Mesenteric fat pad (tissue), 1 donor: ENCODE measurements around the gene GAS6. TPM values are rescaled to one million over a fixed set of nuclear protein-coding genes. Genes with fewer than 3 reads are reported as not detected.
"Not testable (repeated sequence)": the region's sequence is repeated elsewhere in the genome, so short reads cannot be mapped to it uniquely, and the experiment has no call there.

Source experiments
- DNase-seq: peaks from one replicate; pipeline ENCODE4 v3.0.0-alpha.2; 2020; ENCODE audit warnings: low spot score
- long read RNA-seq: library from polyadenylated mRNA; unstranded; transcript quantifications from one replicate; pipeline ENCODE4 v2.0.0, GENCODE V29; 2020
- total RNA-seq: library from RNA; stranded (reverse); fragmentation: NEBNext Ultra II Directional; extraction: Animal tissue kit (Norgen Biotek cat#: 25700); gene quantifications from one replicate; pipeline ENCODE4 v1.2.1, GENCODE V29; 2021
- donor health status: DM: yes; HTN: yes; CAD: no.

GAS6 gene
- 88.6 TPM for total RNA-seq
- long read RNA-seq, transcript GAS6-204 (1 exons, 2,646 nt) = minor isoform, 5 of 166 reads
- long read RNA-seq, transcript GAS6-205 (9 exons, 2,169 nt) = major isoform, 9 of 166 reads
- long read RNA-seq, partial matches to known transcripts = 136 of 166 reads
- long read RNA-seq, other reads (novel, unspliced or antisense) = 10 of 166 reads

GRCh38 chr13:113863524-113864272 lies at the start of gene GAS6:
Gene GAS6 (minus strand): TSS chr13:113864076. CDS start chr13:113863920, 156 bp downstream.
- DNase-seq = peak; percentile 90

DNA sequence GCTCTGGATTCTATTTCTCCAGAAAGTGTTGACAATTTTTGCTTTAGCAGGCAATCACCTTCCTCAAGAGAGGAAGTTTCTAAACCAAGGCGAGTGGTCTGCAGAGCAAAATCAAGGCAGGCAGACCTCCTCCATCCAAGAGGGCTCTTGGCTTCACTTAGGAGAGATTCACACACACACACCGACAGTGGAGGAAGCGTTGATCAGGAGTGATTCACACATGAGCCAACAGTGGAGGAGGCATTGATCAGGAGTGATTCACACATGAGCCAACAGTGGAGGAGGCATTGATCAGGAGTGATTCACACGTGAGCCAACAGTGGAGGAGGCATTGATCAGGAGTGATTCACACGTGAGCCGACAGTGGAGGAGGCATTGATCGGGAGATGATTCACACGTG lies 49.5 kb upstream of the GAS6 start:
- DNase-seq = not testable (repeated sequence)

DNA sequence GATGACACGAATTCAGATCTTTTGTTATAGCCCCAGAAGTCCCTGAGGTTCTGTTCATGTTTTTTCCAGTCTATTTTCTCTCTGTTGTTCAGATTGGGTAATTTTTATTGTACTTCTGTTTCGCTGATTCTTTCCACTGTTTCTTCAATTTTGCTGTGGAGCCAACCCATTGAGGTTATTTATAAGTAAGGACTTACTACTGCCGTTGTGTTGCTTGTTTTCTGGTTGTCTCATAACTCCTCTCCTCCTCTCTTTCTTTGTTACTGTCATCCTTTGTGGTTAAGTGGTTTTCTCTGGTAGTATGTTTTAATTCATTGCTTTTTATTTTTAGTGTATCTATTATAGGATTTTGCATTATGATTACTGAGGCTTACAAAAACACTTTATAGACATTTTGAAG lies 48.7 kb upstream of the GAS6 start:
- DNase-seq = no peak

DNA sequence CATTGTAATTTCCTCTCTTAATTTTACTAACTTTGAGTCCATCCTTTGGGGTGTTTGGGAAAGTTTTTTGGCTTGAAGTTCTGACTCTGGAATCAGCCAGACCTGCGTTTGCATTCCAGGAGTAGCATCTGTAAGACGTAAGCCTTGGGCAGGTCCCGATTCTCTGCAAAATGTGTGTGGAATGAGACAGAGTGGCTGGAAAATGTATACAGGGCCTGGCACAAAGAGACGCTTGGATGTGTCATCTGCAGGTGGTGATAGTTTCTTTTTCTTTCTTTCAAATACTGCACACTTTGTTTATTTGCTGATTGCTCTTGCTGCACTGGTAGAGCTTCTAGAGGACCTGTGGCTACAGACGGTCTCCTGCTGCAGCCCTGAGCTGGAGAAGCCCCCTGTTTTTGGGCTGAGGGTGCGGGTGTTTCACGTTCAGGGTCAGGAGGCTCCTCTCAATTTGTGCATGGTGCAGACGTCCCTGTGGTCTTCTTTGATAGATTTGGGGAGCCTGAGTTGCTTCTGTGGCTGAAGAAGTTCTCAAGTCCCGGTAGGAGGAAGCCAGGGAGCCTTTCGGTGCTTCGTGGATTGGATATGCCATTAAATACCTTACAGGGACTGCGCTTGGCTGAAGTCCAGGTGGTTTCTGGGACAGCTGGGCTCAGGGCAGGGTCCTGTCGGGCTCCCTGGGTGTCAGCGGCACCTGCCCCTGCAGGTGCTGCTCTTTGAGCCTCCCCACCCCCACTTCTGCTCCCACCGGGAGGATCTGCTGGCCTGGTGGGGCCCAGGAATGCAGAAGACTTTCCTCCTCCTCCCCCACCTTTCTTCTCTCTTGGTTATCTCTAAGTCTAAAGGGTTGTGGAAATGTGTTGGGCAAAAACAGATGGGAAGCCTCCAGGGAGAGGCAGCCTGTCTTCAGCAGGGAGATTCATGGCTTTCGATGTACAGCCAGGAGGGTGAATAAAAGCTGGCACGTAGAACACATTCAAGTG lies 44.0 kb upstream of the GAS6 start:
- no peak for DNase-seq

DNA sequence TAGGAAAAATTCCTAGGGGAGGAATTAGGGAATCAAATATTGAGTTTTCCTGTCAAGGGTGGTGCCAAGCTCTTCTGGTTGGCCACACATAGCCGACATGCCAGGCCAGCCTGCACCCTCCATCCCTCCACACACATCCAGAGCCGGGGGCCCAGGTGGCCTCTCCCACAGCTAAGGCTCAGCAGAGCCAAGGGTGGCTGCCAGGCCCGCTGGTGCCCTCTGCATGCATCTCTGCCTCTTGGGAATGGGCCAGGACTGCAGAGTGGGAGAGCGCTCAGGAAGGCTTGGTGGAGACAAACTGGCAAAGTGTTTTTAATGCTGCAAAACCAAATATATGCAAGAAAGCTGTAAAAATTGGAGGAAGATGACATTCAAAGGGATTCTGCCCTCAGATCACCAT lies 42.7 kb upstream of the GAS6 start:
- no peak for DNase-seq

GRCh38 chr13:113905942-113906341 lies 42.1 kb upstream of the GAS6 start:
- no peak for DNase-seq

- no peak for DNase-seq
Measured at GRCh38 chr13:113905018-113905417, 41.1 kb upstream of the GAS6 start.

DNA sequence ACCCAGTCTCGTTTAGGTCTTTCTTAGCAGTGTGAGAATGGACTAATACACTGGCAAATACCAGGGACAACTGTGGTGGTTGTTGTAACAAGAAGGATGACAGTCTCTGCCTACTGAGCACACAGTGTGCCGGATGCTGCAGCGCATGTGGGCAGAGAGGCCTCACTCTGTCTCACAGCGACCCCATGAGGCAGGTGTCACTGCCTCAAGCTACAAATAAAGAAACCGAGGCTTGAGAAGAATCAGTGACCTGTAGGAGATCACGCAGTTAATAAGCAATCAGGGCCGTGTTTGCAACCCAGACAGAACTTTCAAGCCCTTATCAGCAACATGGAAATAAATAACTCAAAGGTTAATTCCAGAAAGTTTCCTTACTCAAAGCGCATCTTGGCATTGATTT lies 40.5 kb upstream of the GAS6 start:
- peak; percentile 82 for DNase-seq

DNA sequence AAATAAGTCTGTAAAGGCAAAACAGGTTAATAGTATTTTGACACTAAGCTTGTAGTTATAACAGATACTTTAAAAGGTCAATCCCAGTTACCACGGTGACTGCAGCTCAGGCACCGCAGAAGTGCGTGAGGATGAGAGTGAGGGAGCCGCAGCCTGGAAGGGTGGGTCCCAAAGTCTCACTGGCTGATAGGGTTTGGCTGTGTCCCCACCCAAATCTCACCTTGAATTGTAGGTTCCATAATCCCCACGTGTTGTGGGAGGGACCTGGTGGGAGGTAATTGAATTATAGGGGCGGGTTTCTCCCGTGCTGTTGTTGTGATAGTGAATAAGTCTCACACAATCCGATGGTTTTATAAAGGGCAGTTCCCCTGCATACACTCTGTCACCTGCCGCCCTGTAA lies 40.0 kb upstream of the GAS6 start:
- no peak for DNase-seq

DNA sequence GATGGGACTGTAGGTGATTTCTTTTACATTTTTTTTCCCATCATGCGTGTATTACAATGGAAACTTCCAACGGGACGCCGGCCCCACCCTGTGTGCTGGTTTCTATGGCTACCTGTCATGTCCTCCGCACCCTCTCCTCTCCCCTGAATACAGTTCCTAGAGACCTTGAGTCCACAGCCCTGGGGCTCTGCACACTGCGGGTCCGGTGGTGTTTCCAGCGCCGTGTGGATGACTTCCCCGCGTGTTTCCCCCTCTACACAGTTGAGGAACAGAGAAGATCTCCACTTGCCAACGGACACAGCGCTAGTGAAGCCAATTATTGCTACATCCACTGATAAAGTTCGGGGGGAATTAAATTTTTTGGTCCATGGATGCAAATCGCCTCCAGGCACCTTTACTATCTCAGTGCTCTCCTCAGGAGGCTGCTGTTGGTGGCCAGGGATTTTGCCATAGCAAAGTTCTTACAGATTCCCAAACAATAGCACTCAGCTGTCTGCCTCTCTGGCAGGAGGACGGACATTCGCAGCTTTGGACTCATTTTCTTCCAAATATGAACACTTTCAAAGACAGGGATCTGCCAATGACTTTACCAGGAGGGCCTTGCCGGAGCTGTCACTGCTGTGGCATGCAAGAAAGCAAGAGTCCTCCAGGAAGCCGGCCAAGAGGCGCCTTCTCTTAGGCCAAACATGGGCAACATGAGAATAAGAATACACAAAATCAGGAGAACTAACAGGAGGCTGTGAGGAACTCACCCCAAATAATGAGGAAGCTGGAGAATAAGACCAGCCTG lies 39.3 kb upstream of the GAS6 start:
- peak; percentile 79 for DNase-seq

GRCh38 chr13:113902481-113902880 lies 38.6 kb upstream of the GAS6 start:
- DNase-seq = no peak

DNA sequence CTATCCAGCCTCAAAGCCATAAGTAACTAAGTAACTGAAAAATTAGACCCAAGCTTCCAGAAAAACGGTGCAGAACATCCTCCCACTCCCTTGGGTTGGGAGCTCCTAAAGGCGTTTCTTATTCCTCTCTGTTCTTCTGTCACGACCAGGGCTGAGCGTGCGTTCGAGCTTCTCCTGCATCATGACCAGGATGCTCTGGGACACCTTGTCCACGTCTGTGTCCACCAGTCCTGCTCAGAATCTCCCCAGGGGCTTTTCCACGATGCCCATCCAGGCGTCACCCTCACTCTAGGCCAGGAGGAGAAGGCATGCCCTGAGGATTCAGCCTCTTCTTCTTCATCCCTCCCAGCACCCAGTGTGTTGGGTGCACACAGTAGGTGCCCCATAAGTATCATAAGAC lies 37.8 kb upstream of the GAS6 start:
- DNase-seq = peak; percentile 43

GRCh38 chr13:113901231-113901630 lies 37.4 kb upstream of the GAS6 start:
- DNase-seq = peak; percentile 82

DNA sequence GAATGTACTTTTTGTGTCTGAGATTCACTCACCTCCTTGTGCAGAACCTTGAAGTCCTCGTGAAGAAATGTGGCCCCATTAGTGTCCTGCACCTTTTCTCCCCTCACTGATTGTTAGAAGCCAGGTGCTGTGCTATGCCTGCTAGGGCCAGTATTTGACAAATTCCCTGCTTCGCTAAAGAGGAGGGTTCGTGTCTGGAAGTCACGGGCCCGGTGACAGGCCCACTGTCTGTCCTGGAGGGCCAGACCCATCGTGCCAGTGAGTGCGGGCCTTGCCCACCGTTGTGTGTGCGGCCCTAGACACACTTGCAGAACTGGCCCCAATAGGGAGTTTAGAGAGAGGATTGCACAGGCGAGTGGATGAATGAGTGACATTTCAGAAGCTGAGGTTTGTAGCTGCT lies 36.8 kb upstream of the GAS6 start:
- no peak for DNase-seq

GRCh38 chr13:113898391-113898790 lies 34.5 kb upstream of the GAS6 start:
- DNase-seq = no peak

DNA sequence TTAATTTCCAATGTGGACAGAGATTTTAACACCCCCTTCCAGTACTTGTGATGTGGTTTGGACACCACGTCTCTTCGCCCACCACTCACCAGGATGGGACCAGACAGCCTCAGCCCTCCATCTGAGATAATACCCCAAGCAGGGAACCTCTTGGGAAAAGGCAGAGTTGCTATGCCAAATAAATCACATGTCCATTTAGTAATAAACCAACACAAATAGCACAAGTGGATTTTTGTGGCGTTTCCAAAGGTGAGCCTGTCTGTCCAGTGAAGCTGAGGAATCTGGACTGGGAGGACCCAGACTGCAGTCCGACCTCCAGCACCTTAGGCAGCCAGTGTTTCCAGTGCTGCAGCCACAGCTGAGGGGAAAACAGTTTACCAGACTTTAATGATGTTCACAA lies 34.1 kb upstream of the GAS6 start:
- DNase-seq = no peak

DNA sequence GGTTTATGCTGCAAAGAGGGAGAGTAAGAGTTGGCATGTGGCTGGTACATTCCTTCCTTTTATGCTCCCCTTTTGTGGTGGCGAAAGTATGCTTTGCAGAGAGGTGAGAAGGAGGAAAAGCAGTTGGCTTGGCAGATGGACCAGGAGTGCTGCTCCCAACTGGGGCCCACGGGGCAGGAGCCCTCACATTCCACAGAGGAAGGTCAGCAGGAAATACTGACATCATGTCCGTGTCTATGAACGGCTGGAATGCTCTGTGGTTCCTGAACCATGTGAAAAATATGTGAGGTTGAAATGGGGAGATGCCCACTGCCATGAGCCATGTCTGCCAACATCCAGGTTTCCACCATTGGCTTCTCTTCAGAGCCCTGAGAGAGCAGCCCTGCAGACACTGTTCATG lies 33.3 kb upstream of the GAS6 start:
- DNase-seq = peak; percentile 45

- DNase-seq = no peak
Measured at GRCh38 chr13:113895436-113895835, 31.6 kb upstream of the GAS6 start.

GRCh38 chr13:113890774-113891480 lies 27.1 kb upstream of the GAS6 start:
- no peak for DNase-seq

DNA sequence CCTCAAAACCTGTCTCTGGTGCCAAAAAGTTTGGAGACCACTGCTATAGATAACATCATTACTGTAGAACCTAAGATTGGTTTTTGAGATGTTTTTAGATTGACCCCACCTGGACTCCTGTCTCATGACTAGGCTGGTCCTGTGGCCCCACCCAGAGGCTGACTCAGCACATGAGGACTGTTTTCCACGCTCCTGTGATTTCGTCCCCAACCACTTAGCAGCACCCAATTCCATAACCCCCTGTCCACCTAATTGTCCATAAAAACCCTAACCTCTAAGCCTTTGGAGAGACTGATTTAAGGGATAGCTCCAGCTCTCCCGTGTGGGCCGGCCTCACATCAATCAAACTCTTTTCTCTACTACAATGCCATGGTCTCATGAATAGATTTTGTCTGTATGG lies 25.6 kb upstream of the GAS6 start:
- DNase-seq = no peak
